Natural killer cell treated with Interleukin-12 subunit alpha and Interleukin-12 subunit beta and Interleukin-15 and Interleukin-18, amount 100 ng/mL, for 72 hours (primary cell): ENCODE measurements around the gene TM2D3. TPM values are rescaled to one million over a fixed set of nuclear protein-coding genes. Genes with fewer than 3 reads are reported as not detected.

Experiments
- ATAC-seq, 2 donors: fragments of 150-1000 bp; cut with Tn5 transposase in 1 of 2; sonication (Bioruptor Pico), chemical (Tn5 transposase) in 1 of 2; 2 replicates each; pipeline ENCODE4 v1.10.0; 2021
- DNase-seq: peaks from one replicate; pipeline ENCODE4 v3.0.0; 2022; ENCODE audit warnings: low spot score
- H3K27ac Mint-ChIP-seq, 2 donors: 1 replicate in 1 of 2; 2 replicates in 1 of 2; pipeline ENCODE4 v1.8.0; 2022; ENCODE audit warnings: mixed read lengths in 2 of 2, mild to moderate bottlenecking in 1 of 2, moderate library complexity in 1 of 2
- H3K27me3 Mint-ChIP-seq, 2 donors: 1 replicate in 1 of 2; 2 replicates in 1 of 2; pipeline ENCODE4 v1.8.0; 2022; ENCODE audit warnings: mixed read lengths in 2 of 2
- H3K36me3 Mint-ChIP-seq: one replicate; pipeline ENCODE4 v1.8.0; 2022; ENCODE audit warnings: mixed read lengths
- H3K4me1 Mint-ChIP-seq, 2 donors: 1 replicate in 1 of 2; 2 replicates in 1 of 2; pipeline ENCODE4 v1.8.0; 2022; ENCODE audit warnings: low read depth in 2 of 2, mixed read lengths in 2 of 2, mild to moderate bottlenecking in 1 of 2
- H3K4me3 Mint-ChIP-seq: one replicate; pipeline ENCODE4 v1.8.0; 2022; ENCODE audit warnings: mixed read lengths
- H3K9me3 Mint-ChIP-seq: 2 replicates; pipeline ENCODE4 v1.8.0; 2022; ENCODE audit warnings: mixed read lengths
- total RNA-seq, 2 donors: library from RNA; stranded (reverse); gene quantifications; one replicate each; pipeline ENCODE4 v1.2.3, GENCODE V29; 2022

Gene TM2D3
- total RNA-seq, 2 donors from 2014 or later: 48.0 to 49.6 TPM

DNA sequence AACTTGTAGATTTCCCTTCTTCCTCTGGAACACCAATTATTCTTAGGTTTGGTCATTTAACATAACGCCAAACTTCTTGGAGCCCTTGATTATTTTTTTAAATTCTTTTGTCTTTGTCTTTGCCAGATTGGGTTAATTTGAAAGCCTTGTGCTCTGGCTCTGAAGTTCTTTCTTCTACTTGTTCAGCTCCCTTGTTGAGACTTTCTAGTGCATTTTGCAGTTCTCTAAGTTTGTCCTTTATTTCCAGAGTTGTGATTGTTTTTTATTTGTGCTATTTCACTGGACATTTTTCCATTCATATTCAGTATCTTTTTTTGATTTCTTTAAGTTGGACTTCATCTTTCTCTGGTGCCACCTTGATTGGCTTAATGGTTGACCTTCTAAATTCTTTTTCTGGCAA is 55.5 kb downstream of the TM2D3 start:
- Mint-ChIP-seq H3K36me3 (peaks cover 25% of the 10 kb centered on the region), H3K9me3 (peaks cover 9% of the 10 kb centered on the region), H3K27ac (no peak overlapping the region), H3K4me1 (no peaks in the 10 kb centered on the region), H3K27me3 (peaks cover 54 to 73% of the 10 kb centered on the region in 2 donors), H3K4me3 (no peak overlapping the region)
- no peak for DNase-seq
- ATAC-seq: no peak

Other genes starting within 250 kb of the TM2D3 start
- under 1 TPM in 1 of 2 donors, not detected in 1; 0.95 TPM for gene PCSK6, start 162.7 kb downstream of the TM2D3 start, total RNA-seq
- gene TARS3, start 72.1 kb upstream of the TM2D3 start, total RNA-seq: 10 to 100 TPM in 1 of 2 donors, 1 to 10 TPM in 1; 9.1 to 15.8 TPM
- gene OR4F6, start 151.1 kb upstream of the TM2D3 start, total RNA-seq: not detected
- gene OR4F15, start 159.8 kb upstream of the TM2D3 start, total RNA-seq: not detected